ENCODE data around the gene TMEM235. TPM values are rescaled to one million over a fixed set of nuclear protein-coding genes. Genes with fewer than 3 reads are reported as not detected.

Gene TMEM235
- total and polyA plus RNA-seq, 9 of the 15 experiments (the other 6 are each of a cell fraction or from before 2014, with no cell fraction given): not detected

GRCh38 chr17:78186692-78187595 is 44.5 kb upstream of the TMEM235 start, which contains the start of the genes AFMID and TK1 (continued):
- TF ChIP-seq ZNF512 (tag; IDR thresholded peaks at IDR 0.05): no peak
- TF ChIP-seq ZSCAN32 (CRISPR knock-in tag; IDR thresholded peaks at IDR 0.05): 0 out of 2 replicates have a peak, but pooled peaks have one; percentile 14
- no peak for TF ChIP-seq MCM5 (IDR thresholded peaks at IDR 0.05; ENCODE audit: low read depth)
- TF ChIP-seq, protein P1, sequence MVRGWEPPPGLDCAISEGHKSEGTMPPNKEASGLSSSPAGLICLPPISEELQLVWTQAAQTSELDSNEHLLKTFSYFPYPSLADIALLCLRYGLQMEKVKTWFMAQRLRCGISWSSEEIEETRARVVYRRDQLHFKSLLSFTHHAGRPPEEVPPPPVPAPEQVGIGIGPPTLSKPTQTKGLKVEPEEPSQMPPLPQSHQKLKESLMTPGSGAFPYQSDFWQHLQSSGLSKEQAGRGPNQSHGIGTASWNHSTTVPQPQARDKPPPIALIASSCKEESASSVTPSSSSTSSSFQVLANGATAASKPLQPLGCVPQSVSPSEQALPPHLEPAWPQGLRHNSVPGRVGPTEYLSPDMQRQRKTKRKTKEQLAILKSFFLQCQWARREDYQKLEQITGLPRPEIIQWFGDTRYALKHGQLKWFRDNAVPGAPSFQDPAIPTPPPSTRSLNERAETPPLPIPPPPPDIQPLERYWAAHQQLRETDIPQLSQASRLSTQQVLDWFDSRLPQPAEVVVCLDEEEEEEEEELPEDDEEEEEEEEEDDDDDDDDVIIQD (CRISPR knock-in tag; IDR thresholded peaks at IDR 0.05): no peak
- TF ChIP-seq TRIM28 (IDR thresholded peaks at IDR 0.05): no peak
- TF ChIP-seq ZNF444 (CRISPR knock-in tag; IDR thresholded peaks at IDR 0.05): no peak
- peak; percentile 92 for TF ChIP-seq TFAP4 (CRISPR knock-in tag; IDR thresholded peaks at IDR 0.05; ENCODE audit: borderline replicate concordance)
- TF ChIP-seq EWSR1 (IDR thresholded peaks at IDR 0.05; ENCODE audit: borderline replicate concordance, low read depth, partially characterized antibody): no peak
- TF ChIP-seq, protein P2, sequence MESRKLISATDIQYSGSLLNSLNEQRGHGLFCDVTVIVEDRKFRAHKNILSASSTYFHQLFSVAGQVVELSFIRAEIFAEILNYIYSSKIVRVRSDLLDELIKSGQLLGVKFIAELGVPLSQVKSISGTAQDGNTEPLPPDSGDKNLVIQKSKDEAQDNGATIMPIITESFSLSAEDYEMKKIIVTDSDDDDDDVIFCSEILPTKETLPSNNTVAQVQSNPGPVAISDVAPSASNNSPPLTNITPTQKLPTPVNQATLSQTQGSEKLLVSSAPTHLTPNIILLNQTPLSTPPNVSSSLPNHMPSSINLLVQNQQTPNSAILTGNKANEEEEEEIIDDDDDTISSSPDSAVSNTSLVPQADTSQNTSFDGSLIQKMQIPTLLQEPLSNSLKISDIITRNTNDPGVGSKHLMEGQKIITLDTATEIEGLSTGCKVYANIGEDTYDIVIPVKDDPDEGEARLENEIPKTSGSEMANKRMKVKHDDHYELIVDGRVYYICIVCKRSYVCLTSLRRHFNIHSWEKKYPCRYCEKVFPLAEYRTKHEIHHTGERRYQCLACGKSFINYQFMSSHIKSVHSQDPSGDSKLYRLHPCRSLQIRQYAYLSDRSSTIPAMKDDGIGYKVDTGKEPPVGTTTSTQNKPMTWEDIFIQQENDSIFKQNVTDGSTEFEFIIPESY (CRISPR knock-in tag; IDR thresholded peaks at IDR 0.05): peak; percentile 48; the same call in 1 of the 2 replicates
- no peak for TF ChIP-seq ETS2 (tag; IDR thresholded peaks at IDR 0.05; ENCODE audit: borderline replicate concordance, poor library complexity, severe bottlenecking)
- TF ChIP-seq, protein P3, sequence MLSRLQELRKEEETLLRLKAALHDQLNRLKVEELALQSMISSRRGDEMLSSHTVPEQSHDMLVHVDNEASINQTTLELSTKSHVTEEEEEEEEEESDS (CRISPR knock-in tag; IDR thresholded peaks at IDR 0.05): no peak
- no peak for TF ChIP-seq ARHGAP35 (IDR thresholded peaks at IDR 0.05; ENCODE audit: partially characterized antibody)
- TF ChIP-seq ZNF184 (CRISPR knock-in tag; IDR thresholded peaks at IDR 0.05): no peak
- TF ChIP-seq SRSF7 (optimal IDR thresholded peaks at IDR 0.05; ENCODE audit: low read depth, low read length): no peak
- no peak for TF ChIP-seq CHD4 (IDR thresholded peaks at IDR 0.05; ENCODE audit: insufficient read depth, insufficient replicate concordance, low read depth, low read length, poor library complexity, severe bottlenecking)
- TF ChIP-seq ZNF75A (CRISPR knock-in tag; IDR thresholded peaks at IDR 0.05): no peak
- TF ChIP-seq, protein P4, sequence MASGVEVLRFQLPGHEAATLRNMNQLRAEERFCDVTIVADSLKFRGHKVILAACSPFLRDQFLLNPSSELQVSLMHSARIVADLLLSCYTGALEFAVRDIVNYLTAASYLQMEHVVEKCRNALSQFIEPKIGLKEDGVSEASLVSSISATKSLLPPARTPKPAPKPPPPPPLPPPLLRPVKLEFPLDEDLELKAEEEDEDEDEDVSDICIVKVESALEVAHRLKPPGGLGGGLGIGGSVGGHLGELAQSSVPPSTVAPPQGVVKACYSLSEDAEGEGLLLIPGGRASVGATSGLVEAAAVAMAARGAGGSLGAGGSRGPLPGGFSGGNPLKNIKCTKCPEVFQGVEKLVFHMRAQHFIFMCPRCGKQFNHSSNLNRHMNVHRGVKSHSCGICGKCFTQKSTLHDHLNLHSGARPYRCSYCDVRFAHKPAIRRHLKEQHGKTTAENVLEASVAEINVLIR (CRISPR knock-in tag; IDR thresholded peaks at IDR 0.05): no peak
- TF ChIP-seq ZBTB17 (CRISPR knock-in tag; IDR thresholded peaks at IDR 0.05): no peak
